K562 (cell line): ENCODE measurements around the gene PAN3. TPM values are rescaled to one million over a fixed set of nuclear protein-coding genes. Genes with fewer than 3 reads are reported as not detected.

Experiments used
- ATAC-seq: fragments of 200-7000 bp; cut with Tn5 transposase; 3 replicates; pipeline ENCODE4 v1.9.1; 2020; ENCODE audit warnings: moderate library complexity
- BruUV-seq: library from RNA; stranded (reverse); fragments of 400-500 nt; replicated peaks from 2 replicates; lab custom pipeline; 2021; lab: Mats Ljungman, UMichigan
- CTCF ChIA-PET: fragments of 300-600 bp; formaldehyde crosslinking; extraction: SDS; loops from one replicate; lab custom pipeline; 2021; ENCODE audit warnings: low intra/inter-chr PET ratio; lab: Yijun Ruan, JAX
- POLR2A ChIA-PET: fragments of 300-600, 350-650 bp; sonication (Branson Sonifier 250); formaldehyde crosslinking; extraction: SDS; loops from one replicate; lab custom pipeline; 2021; ENCODE audit warnings: antibody characterized with exemption, inconsistent platforms; lab: Yijun Ruan, JAX
- DNase-seq, 4 experiments: peaks; one replicate each; pipeline versions ENCODE4 v3.0.0 to v3.0.0-alpha.2; 2011 to 2018; ENCODE audit warnings: low spot score in 3 of 4, mixed read lengths in 3 of 4; ENCODE audit errors: extremely low read depth in 1 of 4
- FAIRE-seq: peaks from 2 replicates; lab custom pipeline; 2011; peaks lifted over from hg19 to GRCh38; lab: Jason Lieb, UNC
- H2AFZ ChIP-seq: 2 replicates; pipeline ENCODE4 v1.6.0; 2011; ENCODE audit warnings: low read depth, low read length, control low read depth, inconsistent platforms
- H3K27ac ChIP-seq: fragments of 200-600 bp; 3 replicates; pipeline ENCODE4 v1.8.0; 2011; ENCODE audit warnings: low read depth, mild to moderate bottlenecking, control low read depth, inconsistent platforms, low read length, moderate library complexity, mixed read lengths; ENCODE audit errors: extremely low read depth
- H3K27me3 ChIP-seq, 2 experiments: fragments of 300-600 bp in 1 of 2; 2 replicates in 1 of 2; 3 replicates in 1 of 2; pipeline versions ENCODE4 v1.6.0 to v1.8.0; 2011; ENCODE audit warnings: inconsistent platforms in 2 of 2, low read length in 2 of 2, mild to moderate bottlenecking in 1 of 2, mixed read lengths in 1 of 2, moderate library complexity in 1 of 2; ENCODE audit not compliant: control insufficient read depth in 2 of 2, insufficient read depth in 2 of 2
- H3K36me3 ChIP-seq: fragments of 300-600 bp; 3 replicates; pipeline ENCODE4 v1.8.0; 2011; ENCODE audit warnings: mild to moderate bottlenecking, low read length, inconsistent platforms; ENCODE audit not compliant: control insufficient read depth, insufficient read depth
- H3K4me1 ChIP-seq, 2 experiments: fragments of 200-600 bp in 1 of 2; replicated peaks in 1 of 2; 2 replicates in 1 of 2; 3 replicates in 1 of 2; pipeline versions ENCODE4 v1.5.1 to v1.8.0; 2011; ENCODE audit warnings: inconsistent platforms in 2 of 2, low read length in 2 of 2, mild to moderate bottlenecking in 1 of 2, mixed read lengths in 1 of 2, moderate library complexity in 1 of 2; ENCODE audit not compliant: control insufficient read depth in 2 of 2, insufficient read depth in 2 of 2
- H3K4me2 ChIP-seq: 2 replicates; pipeline ENCODE4 v1.6.1; 2011; ENCODE audit warnings: low read length, control low read depth, inconsistent platforms, mixed read lengths; ENCODE audit not compliant: insufficient read depth
- H3K4me3 ChIP-seq: fragments of 200-600 bp; sonication (generic), shearing (Covaris generic); 2 replicates; pipeline ENCODE4 v1.5.1; 2016; ENCODE audit warnings: control low read depth, inconsistent platforms
- H3K79me2 ChIP-seq: fragments of 200-600 bp; 3 replicates; pipeline ENCODE4 v1.8.0; 2011; ENCODE audit warnings: low read length, inconsistent platforms; ENCODE audit not compliant: control insufficient read depth, insufficient read depth
- H3K9ac ChIP-seq, 2 experiments: 2 replicates each; pipeline versions ENCODE4 v1.6.0 to v1.6.1; 2011; ENCODE audit warnings: low read depth in 2 of 2, low read length in 2 of 2, control low read depth in 1 of 2, inconsistent platforms in 1 of 2, mild to moderate bottlenecking in 1 of 2, mixed read lengths in 1 of 2; ENCODE audit not compliant: insufficient read depth in 1 of 2
- H3K9me1 ChIP-seq: one replicate; pipeline ENCODE4 v1.6.0; 2011; ENCODE audit warnings: inconsistent platforms, mild to moderate bottlenecking, low read length, moderate library complexity; ENCODE audit not compliant: control insufficient read depth, insufficient read depth
- H3K9me3 ChIP-seq: replicated peaks from 2 replicates; pipeline ENCODE4 v1.5.1; 2011; ENCODE audit warnings: low read depth, low read length, inconsistent platforms; ENCODE audit not compliant: control insufficient read depth, insufficient read depth
- H4K20me1 ChIP-seq: replicated peaks from 2 replicates; pipeline ENCODE4 v1.6.1; 2011; ENCODE audit warnings: low read length, inconsistent platforms, mixed read lengths; ENCODE audit not compliant: control insufficient read depth, insufficient read depth
- BDP1 ChIP-seq: IDR thresholded peaks from 3 replicates; pipeline ENCODE4 v1.6.1; 2011; ENCODE audit not compliant: insufficient read length, insufficient read depth
- E2F3 ChIP-seq: fragments of 250-450 bp; sonication (Bioruptor Pico); IDR thresholded peaks from 2 replicates; pipeline ENCODE4 v1.4.0; 2020; ENCODE audit warnings: mild to moderate bottlenecking
- EP400 ChIP-seq: fragments of 450-650 bp; IDR thresholded peaks from 2 replicates; pipeline ENCODE4 v1.6.1; 2017; ENCODE audit warnings: antibody characterized with exemption, mild to moderate bottlenecking, moderate library complexity
- MCM5 ChIP-seq: fragments of 450-650 bp; IDR thresholded peaks from 2 replicates; pipeline ENCODE4 v1.6.1; 2016; ENCODE audit warnings: low read depth
- MEIS2 ChIP-seq: fragments of 450-650 bp; IDR thresholded peaks from 2 replicates; pipeline ENCODE4 v1.6.1; 2014; ENCODE audit warnings: mild to moderate bottlenecking; ENCODE audit not compliant: partially characterized antibody
- RBM25 ChIP-seq: fragments of 200-400 bp; formaldehyde crosslinking; IDR thresholded peaks from 2 replicates; pipeline ENCODE4 v1.6.1; 2018; ENCODE audit warnings: low read length, low read depth, moderate library complexity; ENCODE audit not compliant: severe bottlenecking
- U2AF2 ChIP-seq: fragments of 200-400 bp; formaldehyde crosslinking; optimal IDR thresholded peaks from 2 replicates; pipeline ENCODE3; 2017; ENCODE audit warnings: low read depth, mild to moderate bottlenecking, low read length
- XRCC5 ChIP-seq: fragments of 200-400 bp; formaldehyde crosslinking; IDR thresholded peaks from 2 replicates; pipeline ENCODE4 v1.6.1; 2017; ENCODE audit warnings: low read depth, mild to moderate bottlenecking, low read length
- ZNF184 ChIP-seq: sonication (generic); formaldehyde crosslinking; IDR thresholded peaks from 2 replicates; pipeline ENCODE4 v1.5.0; 2020; ENCODE audit warnings: missing genetic modification reagents
- WGBS: fragments of 100-300 bp; shearing (Covaris generic); methylation state at CpG from one replicate; pipeline ENCODE4 v1.1.6; 2016; ENCODE audit warnings: low coverage, mixed read lengths; ENCODE audit not compliant: insufficient coverage; ENCODE audit errors: missing lambda C conversion rate; 5-methylcytosine and 5-hydroxymethylcytosine counted together
- in situ Hi-C: fragments of 300-500 bp; cut with MboI; formaldehyde crosslinking; loops from 4 replicates; pipeline ENCODE4 v1.15.0; 2018; ENCODE audit warnings: inconsistent platforms, mixed read lengths
- intact Hi-C: fragments of 100-400 bp; cut with micrococcal nuclease; formaldehyde crosslinking; loops from 2 replicates; pipeline ENCODE4 v1.14.2; 2022
- polyA plus RNA-seq, 8 experiments: library from polyadenylated mRNA; depleted of rRNA in 4 of 8; stranded (reverse) in 5 of 8; unstranded in 3 of 8; fragments of >200 nt; fragmentation: Nextera tagmentation in 2 of 8; fragmentation: Illumina TruSeq in 1 of 8; extraction: Ambion mirVana in 2 of 8; extraction: Trizol in 1 of 8; gene quantifications; 2 replicates each; pipeline versions ENCODE4 v1.2.1 to v1.2.3, GENCODE V29; 2011 to 2014; ENCODE audit warnings: inconsistent platforms in 1 of 8, missing spikeins in 1 of 8
- total RNA-seq, 7 experiments: library from RNA; depleted of rRNA in 6 of 7; stranded (reverse); fragments of >200 nt in 6 of 7; fragmentation: Illumina TruSeq in 2 of 7; extraction: Trizol in 2 of 7; gene quantifications; 2 replicates each; pipeline versions ENCODE4 v1.2.1 to v1.2.3, GENCODE V29; 2011 to 2021; ENCODE audit warnings: low replicate concordance in 1 of 7
- TF ChIP-seq, protein P1 (sequence below): fragments of 250-450 bp; sonication (Bioruptor Pico); IDR thresholded peaks from 2 replicates; pipeline ENCODE4 v1.9.0; 2021; ENCODE audit warnings: mild to moderate bottlenecking

Gene PAN3
- total and polyA plus RNA-seq, 9 of the 15 experiments (the other 6 are each of a cell fraction or from before 2014, with no cell fraction given), result 7.2 to 19.9 (median 11.6) TPM

DNA sequence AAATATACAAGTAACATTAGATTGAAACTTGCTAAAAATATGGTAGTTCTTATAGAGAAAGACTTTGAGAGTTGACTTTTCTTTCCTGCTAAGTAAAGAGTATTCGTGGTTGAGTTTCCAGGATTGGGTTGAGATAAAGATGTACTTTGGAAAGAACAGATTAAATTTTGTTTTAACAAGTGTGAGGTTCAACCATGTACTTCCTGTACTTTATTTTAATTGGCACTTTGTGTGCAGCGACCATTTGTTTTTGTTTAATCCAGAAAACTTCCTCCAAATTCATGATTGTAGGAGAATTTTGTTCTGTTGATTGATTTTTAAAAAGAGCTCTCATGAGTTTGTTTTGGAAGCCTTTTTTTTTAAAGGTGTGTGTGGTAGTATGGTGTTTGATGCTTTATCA lies 46.9 kb downstream of the PAN3 start:
- TF ChIP-seq RBM25 (no peak), XRCC5 (no peak), E2F3 (CRISPR knock-in tag) (no peak), U2AF2 (no peak), BDP1 (no peak), ZNF184 (CRISPR knock-in tag) (no peak), MCM5 (no peak), MEIS2 (no peak), EP400 (no peak)
- TF ChIP-seq, protein P1, sequence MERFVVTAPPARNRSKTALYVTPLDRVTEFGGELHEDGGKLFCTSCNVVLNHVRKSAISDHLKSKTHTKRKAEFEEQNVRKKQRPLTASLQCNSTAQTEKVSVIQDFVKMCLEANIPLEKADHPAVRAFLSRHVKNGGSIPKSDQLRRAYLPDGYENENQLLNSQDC (CRISPR knock-in tag), result no peak
- no peak for FAIRE-seq
- Histone ChIP-seq H3K36me3 (no peaks in the 10 kb centered on the region; the same call in 2 of the 3 replicates), H3K9me1 (no peaks in the 10 kb centered on the region), H2AFZ (no peak overlapping the region), H3K9ac (no peak overlapping the region), H3K27ac (no peak overlapping the region), H3K79me2 (peaks cover 8% of the 10 kb centered on the region; the same call in 1 of the 3 replicates), H4K20me1 (no peaks in the 10 kb centered on the region), H3K4me1 (no peaks in the 10 kb centered on the region), H3K9me3 (no peaks in the 10 kb centered on the region), H3K27me3 (no peaks in the 10 kb centered on the region), H3K4me2 (no peak overlapping the region), H3K4me3 (no peak overlapping the region)
- intact Hi-C loops (no loop called here), in situ Hi-C loops (no loop called here)
- CTCF ChIA-PET, result no interaction called here
- WGBS, result 33% methylated on average over 2 of the region's 2 CpGs
- POLR2A ChIA-PET, result no interaction called here
- no TSS peak for BruUV-seq
- DNase-seq, result no peak
- no peak for ATAC-seq
